SK-MEL-5 (cell line): Measurements from ENCODE around the gene DBF4. TPM values are rescaled to one million over a fixed set of nuclear protein-coding genes. Genes with fewer than 3 reads are reported as not detected.
"Not testable (repeated sequence)": the region's sequence is repeated elsewhere in the genome, so short reads cannot be mapped to it uniquely, and the experiment has no call there.

Experiments
- DNase-seq: peaks from one replicate; pipeline ENCODE4 v3.0.0-alpha.2; 2016; ENCODE audit warnings: low read depth, low spot score
- in situ Hi-C: cut with HindIII; loops from 2 replicates; pipeline ENCODE4 v1.10.0; 2016; ENCODE audit warnings: low sequenced_read_pairs, high pct_unique_total_duplicates, low pct_unique_long_range_greater_than_20kb
- total RNA-seq: library from RNA; depleted of rRNA; stranded (reverse); fragments of >200 nt; shearing (Covaris generic); gene quantifications from 2 replicates; pipeline ENCODE4 v1.2.3, GENCODE V29; 2014

DBF4 gene
- total RNA-seq, 1 experiment from 2014 or later, result 71.4 TPM

GRCh38 chr7:87877366-87878040 lies 1.2 kb downstream of the DBF4 start:
- in situ Hi-C loops, result no loop called here
- DNase-seq, result no peak

DNA sequence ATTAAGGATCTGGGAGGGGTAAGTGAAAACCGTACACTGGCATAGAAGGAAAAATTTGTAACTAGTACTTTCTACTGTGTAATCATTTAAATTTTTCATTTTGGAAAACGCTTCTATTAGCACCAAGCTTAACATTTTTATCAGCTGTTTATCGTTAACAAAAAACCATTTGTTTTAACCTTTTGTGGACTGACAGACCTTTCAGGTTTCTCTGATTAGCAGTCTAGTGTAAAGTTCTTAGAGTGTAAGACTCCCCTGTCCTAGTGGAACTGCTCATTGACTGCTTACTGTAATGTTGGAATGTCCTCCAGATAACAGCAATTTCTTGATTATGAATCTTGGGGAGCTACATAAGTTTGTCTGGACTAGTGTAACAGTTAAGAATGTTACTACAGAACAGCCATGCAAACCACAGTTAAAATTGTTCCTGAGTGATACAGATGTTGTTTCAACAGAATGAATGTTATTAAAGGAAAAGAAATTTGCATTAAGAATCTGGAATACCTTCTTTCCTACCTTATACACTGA lies 2.0 kb downstream of the DBF4 start:
- in situ Hi-C loops, result no loop called here

GRCh38 chr7:87882151-87882937 lies 6.1 kb downstream of the DBF4 start:
- DNase-seq, result no peak
- in situ Hi-C loops, result no loop called here

More for the DNA sequence above, 2.0 kb downstream of the DBF4 start:
- DNase-seq, result no peak

DNA sequence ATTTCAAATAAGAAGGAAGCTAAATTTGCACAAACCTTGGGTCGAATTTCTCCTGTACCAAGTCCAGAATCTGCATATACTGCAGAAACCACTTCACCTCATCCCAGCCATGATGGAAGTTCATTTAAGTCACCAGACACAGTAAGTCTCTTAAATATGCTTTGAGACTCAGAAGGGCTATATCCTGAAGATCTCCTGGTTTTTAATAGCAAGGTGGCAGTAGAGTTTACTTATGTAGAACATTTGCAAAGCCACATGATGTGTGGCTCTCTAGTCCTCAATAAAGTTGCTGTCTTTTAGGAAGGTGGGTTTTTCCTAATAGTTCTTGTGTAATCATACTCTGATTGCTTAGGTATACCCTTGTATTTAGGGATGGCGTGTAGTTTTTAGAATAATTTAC lies 8.7 kb downstream of the DBF4 start:
- DNase-seq, result no peak
- in situ Hi-C loops, result no loop called here

GRCh38 chr7:87886875-87887274 lies 10.6 kb downstream of the DBF4 start:
- in situ Hi-C loops, result no loop called here
- peak; percentile 64 for DNase-seq

DNA sequence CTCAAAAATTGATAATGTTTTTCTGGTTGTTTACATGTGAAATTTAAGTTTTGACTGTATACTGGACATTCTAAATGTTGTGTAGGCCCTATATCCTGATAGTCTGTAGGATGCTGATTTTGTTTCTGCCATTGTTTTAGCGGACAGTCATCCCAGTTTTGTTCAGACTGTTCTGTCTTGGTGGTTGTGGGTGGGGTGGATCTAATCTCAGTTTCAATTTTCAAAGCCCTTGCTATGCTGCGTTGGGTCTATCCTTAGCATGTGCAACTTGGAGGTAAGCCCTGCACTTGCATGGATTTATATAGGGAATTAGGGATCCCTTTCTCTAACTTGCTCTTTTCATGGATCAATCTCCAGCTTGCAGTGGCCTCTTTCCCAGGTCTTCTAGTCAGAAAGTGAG lies 19.1 kb downstream of the DBF4 start:
- in situ Hi-C loops, result no loop called here
- no peak for DNase-seq

GRCh38 chr7:87899255-87899654 lies 23.0 kb downstream of the DBF4 start:
- in situ Hi-C loops, result no loop called here
- no peak for DNase-seq

- DNase-seq, in situ Hi-C loops: not testable (repeated sequence)
Observed at GRCh38 chr7:87907136-87907906, 31.0 kb downstream of the DBF4 start.

DNA sequence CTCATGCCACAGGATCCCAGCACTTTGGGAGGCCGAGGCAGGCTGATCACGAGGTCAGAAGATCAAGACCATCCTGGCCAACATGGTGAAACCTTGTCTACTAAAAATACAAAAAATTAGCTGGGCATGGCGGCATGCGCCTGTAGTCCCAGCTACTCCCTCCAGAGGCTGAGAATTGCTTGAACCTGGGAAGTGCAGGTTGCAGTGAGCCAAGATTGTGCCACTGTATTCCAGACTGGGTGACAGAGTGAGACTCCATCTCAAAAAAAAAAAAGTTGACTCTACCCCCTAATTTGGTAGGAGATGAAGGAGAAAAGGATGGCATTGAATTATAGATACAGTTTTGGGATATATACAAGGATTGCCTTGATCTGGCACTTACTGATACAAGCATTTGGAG lies 32.5 kb downstream of the DBF4 start:
- in situ Hi-C loops, DNase-seq: not testable (repeated sequence)

- in situ Hi-C loops, result no loop called here
- no peak for DNase-seq
Observed at GRCh38 chr7:87912121-87912520, 35.8 kb downstream of the DBF4 start.

GRCh38 chr7:87918740-87919139 lies 42.4 kb downstream of the DBF4 start:
- in situ Hi-C loops, result no loop called here
- DNase-seq, result no peak

GRCh38 chr7:87919875-87920274 lies 43.6 kb downstream of the DBF4 start:
- no peak for DNase-seq
- in situ Hi-C loops, result no loop called here

DNA sequence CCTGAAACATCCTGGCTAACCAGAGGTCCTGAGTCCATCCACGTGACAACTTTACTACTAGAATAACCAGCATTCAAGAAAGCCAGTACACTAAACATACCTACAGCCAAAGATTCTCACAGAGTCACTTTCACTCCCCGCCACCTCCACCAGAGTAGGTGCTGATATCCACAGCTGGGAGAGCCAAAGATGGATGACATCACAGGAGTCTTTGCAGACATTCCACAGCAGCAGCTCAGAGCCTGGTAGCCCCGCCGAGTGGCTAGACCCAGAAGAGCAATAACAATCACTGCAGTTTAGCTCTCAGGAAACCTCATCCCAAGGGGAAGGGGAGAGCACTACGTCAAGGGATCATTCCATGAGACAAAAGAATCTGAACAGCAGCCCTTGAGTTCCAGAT lies 44.3 kb downstream of the DBF4 start:
- in situ Hi-C loops, result no loop called here
- no peak for DNase-seq

DNA sequence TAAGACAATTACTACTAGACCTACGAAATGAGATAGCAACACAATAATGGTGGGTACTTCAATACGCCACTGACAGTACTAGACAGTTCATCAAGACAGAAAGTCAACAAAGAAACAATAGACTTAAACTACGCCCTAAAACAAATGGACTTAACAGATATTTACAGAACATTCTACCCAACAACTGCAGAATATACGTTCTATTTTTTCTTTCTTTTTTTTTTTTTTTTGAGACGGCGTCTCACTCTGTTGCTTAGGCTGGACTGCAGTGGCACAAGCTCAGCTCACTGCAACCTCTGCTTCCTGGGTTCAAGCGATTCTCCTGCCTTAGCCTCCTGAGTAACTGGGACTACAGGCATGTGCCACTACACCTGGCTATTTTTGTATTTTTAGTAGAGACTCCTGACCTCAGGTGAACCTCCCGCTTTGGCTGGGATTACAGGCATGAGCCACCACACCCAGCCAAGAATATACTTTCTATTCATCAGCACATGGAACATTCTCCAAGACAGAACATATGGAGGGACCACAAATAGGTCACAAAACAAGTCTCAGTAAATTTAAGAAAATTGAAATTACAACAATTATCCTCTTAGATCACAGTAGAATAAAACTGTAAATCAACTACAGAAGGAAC lies 46.6 kb downstream of the DBF4 start:
- DNase-seq, in situ Hi-C loops: not testable (repeated sequence)

GRCh38 chr7:87926581-87927461 lies 50.5 kb downstream of the DBF4 start:
- in situ Hi-C loops, result no loop called here
- DNase-seq, result no peak

DNA sequence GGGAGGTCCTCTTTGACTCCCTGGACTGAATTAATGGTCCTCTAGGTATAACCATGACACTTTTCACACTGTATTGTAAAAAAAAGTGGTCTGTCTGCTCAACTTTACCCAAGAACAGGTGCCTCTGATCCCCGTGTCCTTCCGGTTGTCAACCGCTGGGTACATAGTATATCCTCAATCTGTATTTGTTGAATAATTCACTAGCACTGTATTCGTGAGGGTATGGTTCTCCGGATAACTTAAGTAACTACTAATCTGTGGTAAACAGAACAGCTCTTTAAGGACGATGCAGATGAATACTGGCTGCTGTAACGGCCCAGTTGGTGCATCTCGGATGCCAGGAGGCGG lies 57.3 kb downstream of the DBF4 start:
- in situ Hi-C loops, result no loop called here
- DNase-seq, result no peak
